GM23338 (cell line): Measurements from ENCODE around the gene SRSF8. TPM values are rescaled to one million over a fixed set of nuclear protein-coding genes. Genes with fewer than 3 reads are reported as not detected.

Experiments
- ATAC-seq: fragments of 200-7000 bp; cut with Tn5 transposase; 3 replicates; pipeline ENCODE4 v1.9.1; 2020
- DNase-seq: peaks from one replicate; pipeline ENCODE4 v3.0.0-alpha.2; 2015; ENCODE audit warnings: low spot score
- H2AFZ ChIP-seq: fragments of 200-600 bp; sonication (generic); 2 replicates; pipeline ENCODE4 v1.8.0; 2016; ENCODE audit warnings: antibody characterized with exemption, mild to moderate bottlenecking, moderate library complexity
- H3F3A ChIP-seq: fragments of 200-600 bp; sonication (generic); replicated peaks from 2 replicates; pipeline ENCODE4 v1.8.0; 2017; ENCODE audit warnings: antibody characterized with exemption, mixed run types, low read depth
- H3K27ac ChIP-seq: fragments of 200-600 bp; sonication (generic); 2 replicates; pipeline ENCODE4 v1.6.1; 2016; ENCODE audit warnings: low read depth
- H3K27me3 ChIP-seq: fragments of 200-600 bp; sonication (generic); 2 replicates; pipeline ENCODE4 v1.8.0; 2016; ENCODE audit warnings: mild to moderate bottlenecking, mixed run types, moderate library complexity; ENCODE audit not compliant: insufficient read depth
- H3K36me3 ChIP-seq: fragments of 200-600 bp; sonication (generic); 2 replicates; pipeline ENCODE4 v1.8.0; 2016; ENCODE audit warnings: mild to moderate bottlenecking; ENCODE audit not compliant: insufficient read depth
- H3K4me1 ChIP-seq: fragments of 200-600 bp; sonication (generic); 2 replicates; pipeline ENCODE4 v1.8.0; 2016; ENCODE audit warnings: mild to moderate bottlenecking, moderate library complexity; ENCODE audit not compliant: insufficient read depth
- H3K4me2 ChIP-seq: fragments of 200-600 bp; sonication (generic); 2 replicates; pipeline ENCODE4 v1.7.1; 2017; ENCODE audit warnings: mixed run types
- H3K4me3 ChIP-seq: fragments of 200-600 bp; sonication (generic); 2 replicates; pipeline ENCODE4 v1.6.1; 2016; ENCODE audit warnings: mixed run types
- H3K79me2 ChIP-seq: fragments of 200-600 bp; sonication (generic); replicated peaks from 2 replicates; pipeline ENCODE4 v1.8.0; 2017; ENCODE audit warnings: mild to moderate bottlenecking; ENCODE audit not compliant: insufficient read depth
- H3K9me2 ChIP-seq: fragments of 200-600 bp; sonication (generic); 2 replicates; pipeline ENCODE4 v1.8.0; 2017; ENCODE audit not compliant: insufficient read depth
- H4K20me1 ChIP-seq: fragments of 200-600 bp; sonication (generic); replicated peaks from 2 replicates; pipeline ENCODE4 v1.8.0; 2017; ENCODE audit warnings: mild to moderate bottlenecking; ENCODE audit not compliant: insufficient read depth
- H3K27ac Mint-ChIP-seq: 2 replicates; pipeline ENCODE4 v1.8.0; 2020; ENCODE audit warnings: inconsistent platforms, mild to moderate bottlenecking, moderate library complexity, mixed read lengths
- H3K27me3 Mint-ChIP-seq: 3 replicates; pipeline ENCODE4 v1.8.0; 2022; ENCODE audit warnings: low read depth, mild to moderate bottlenecking, moderate library complexity, mixed read lengths, inconsistent platforms; ENCODE audit not compliant: insufficient read depth, poor library complexity
- H3K36me3 Mint-ChIP-seq: 3 replicates; pipeline ENCODE4 v1.8.0; 2021; ENCODE audit warnings: low read depth, mild to moderate bottlenecking, inconsistent platforms, moderate library complexity, mixed read lengths
- H3K4me1 Mint-ChIP-seq: 3 replicates; pipeline ENCODE4 v1.8.0; 2020; ENCODE audit warnings: mild to moderate bottlenecking, inconsistent platforms, mixed read lengths
- H3K4me3 Mint-ChIP-seq: 3 replicates; pipeline ENCODE4 v1.8.0; 2021; ENCODE audit warnings: moderate library complexity, mild to moderate bottlenecking, inconsistent platforms, mixed read lengths
- H3K9me3 Mint-ChIP-seq: 3 replicates; pipeline ENCODE4 v1.8.0; 2020; ENCODE audit warnings: moderate library complexity, mild to moderate bottlenecking, inconsistent platforms, mixed read lengths
- CTCF ChIP-seq, 2 experiments: fragments of 200-600 bp in 1 of 2; sonication (generic) in 1 of 2; conservative IDR thresholded peaks; 2 replicates each; pipeline versions ENCODE4 v1.5.1 to v1.6.1; 2016 to 2017; ENCODE audit warnings: antibody characterized with exemption in 2 of 2, low read depth in 2 of 2, mild to moderate bottlenecking in 2 of 2, moderate library complexity in 1 of 2
- EZH2phosphoT487 ChIP-seq: fragments of 200-600 bp; sonication (generic); IDR thresholded peaks from one replicate; pipeline ENCODE4 v1.8.1; 2018; ENCODE audit warnings: antibody characterized with exemption; ENCODE audit not compliant: unreplicated experiment
- NANOG ChIP-seq: IDR thresholded peaks from 2 replicates; pipeline ENCODE4 v1.6.1; 2016; ENCODE audit warnings: antibody characterized with exemption, borderline replicate concordance
- POLR2AphosphoS5 ChIP-seq: IDR thresholded peaks from 2 replicates; pipeline ENCODE4 v1.6.1; 2016; ENCODE audit warnings: antibody characterized with exemption, low read depth
- STAT1 ChIP-seq: IDR thresholded peaks from one replicate; pipeline ENCODE4 v1.6.1; 2016; ENCODE audit warnings: antibody characterized with exemption; ENCODE audit not compliant: unreplicated experiment
- ZNF114 ChIP-seq: fragments of 250-450 bp; sonication (Bioruptor Pico); IDR thresholded peaks from 2 replicates; pipeline ENCODE4 v1.5.0; 2020; ENCODE audit warnings: mild to moderate bottlenecking, moderate library complexity
- ZNF331 ChIP-seq: fragments of 250-450 bp; sonication (Bioruptor Pico); IDR thresholded peaks from 2 replicates; pipeline ENCODE4 v1.5.0; 2020; ENCODE audit warnings: low read depth, mild to moderate bottlenecking, moderate library complexity
- ZNF462 ChIP-seq: fragments of 250-450 bp; sonication (Bioruptor Pico); IDR thresholded peaks from 2 replicates; pipeline ENCODE4 v1.5.0; 2020; ENCODE audit warnings: mild to moderate bottlenecking, moderate library complexity
- polyA plus RNA-seq: library from polyadenylated mRNA; unstranded; fragments of >200 nt; fragmentation: Nextera tagmentation; extraction: Ambion mirVana; gene quantifications from 2 replicates; pipeline ENCODE4 v1.2.1, GENCODE V29; 2016
- total RNA-seq: library from RNA; depleted of rRNA; stranded (reverse); fragments of >200 nt; shearing (Covaris generic); gene quantifications from 2 replicates; pipeline ENCODE4 v1.2.3, GENCODE V29; 2014

SRSF8 gene
- total and polyA plus RNA-seq, 2 experiments from 2014 or later = 12.6 to 19.9 TPM

- Mint-ChIP-seq H3K36me3 (peaks cover 6% of the 10 kb centered on the region; the same call in 1 of the 3 replicates), H3K27ac (no peak overlapping the region), H3K4me3 (no peak overlapping the region), H3K27me3 (peaks cover under 1% of the 10 kb centered on the region), H3K9me3 (no peaks in the 10 kb centered on the region; the same call in 2 of the 3 replicates), H3K4me1 (peaks cover 7% of the 10 kb centered on the region; the same call in 2 of the 3 replicates)
- DNase-seq (no peak), ATAC-seq (no peak)
- no peaks in the 10 kb centered on the region for H3K4me1 ChIP-seq
- H3K79me2 ChIP-seq = no peaks in the 10 kb centered on the region
- no peak overlapping the region for H3K4me2 ChIP-seq
- 0 out of 2 replicates have a peak, but pooled peaks cover 3% of the 10 kb centered on the region for H3K9me2 ChIP-seq
- H3F3A ChIP-seq = no peaks in the 10 kb centered on the region
- H3K27ac ChIP-seq = no peak overlapping the region
- TF ChIP-seq STAT1 (no peak), NANOG (no peak), POLR2AphosphoS5 (no peak), ZNF331 (CRISPR knock-in tag) (no peak), ZNF462 (CRISPR knock-in tag) (no peak), CTCF (conservative IDR thresholded peaks at IDR 0.05; ENCODE audit: low read depth in 2 of 2) (no peak), ZNF114 (CRISPR knock-in tag) (no peak), EZH2phosphoT487 (no peak)
- H2AFZ ChIP-seq = no peak overlapping the region
- no peaks in the 10 kb centered on the region for H3K27me3 ChIP-seq
- H3K36me3 ChIP-seq = no peaks in the 10 kb centered on the region
- no peaks in the 10 kb centered on the region for H4K20me1 ChIP-seq
- no peak overlapping the region for H3K4me3 ChIP-seq
These were observed 8.3 kb downstream of the SRSF8 start for GRCh38 chr11:95074792-95075563.
